Panc1 (cell line): ENCODE measurements around the gene SMIM34.

Experiments used
- POLR2AphosphoS5 ChIP-seq: IDR thresholded peaks from 2 replicates; pipeline ENCODE4 v1.6.1; 2012; ENCODE audit warnings: mild to moderate bottlenecking, low read depth, low read length, moderate library complexity
- SIN3A ChIP-seq: IDR thresholded peaks from 2 replicates; pipeline ENCODE4 v1.6.1; 2012; ENCODE audit warnings: low read depth, mild to moderate bottlenecking, low read length, moderate library complexity, borderline replicate concordance; ENCODE audit not compliant: insufficient read depth
- TCF7L2 ChIP-seq: IDR thresholded peaks from 2 replicates; pipeline ENCODE4 v1.6.1; 2011; ENCODE audit warnings: mild to moderate bottlenecking, low read depth, low read length, inconsistent platforms
- TF ChIP-seq, protein P1 (sequence below): fragments of 450-650 bp; IDR thresholded peaks from 2 replicates; pipeline ENCODE4 v1.5.1; 2017; ENCODE audit warnings: mild to moderate bottlenecking
- TF ChIP-seq, protein P2 (sequence below), 2 experiments: IDR thresholded peaks; 2 replicates each; pipeline ENCODE4 v1.6.1; 2011 to 2012; ENCODE audit warnings: low read depth in 2 of 2, control low read depth in 1 of 2, low read length in 1 of 2, mild to moderate bottlenecking in 1 of 2, moderate library complexity in 1 of 2; ENCODE audit not compliant: insufficient read depth in 1 of 2

DNA sequence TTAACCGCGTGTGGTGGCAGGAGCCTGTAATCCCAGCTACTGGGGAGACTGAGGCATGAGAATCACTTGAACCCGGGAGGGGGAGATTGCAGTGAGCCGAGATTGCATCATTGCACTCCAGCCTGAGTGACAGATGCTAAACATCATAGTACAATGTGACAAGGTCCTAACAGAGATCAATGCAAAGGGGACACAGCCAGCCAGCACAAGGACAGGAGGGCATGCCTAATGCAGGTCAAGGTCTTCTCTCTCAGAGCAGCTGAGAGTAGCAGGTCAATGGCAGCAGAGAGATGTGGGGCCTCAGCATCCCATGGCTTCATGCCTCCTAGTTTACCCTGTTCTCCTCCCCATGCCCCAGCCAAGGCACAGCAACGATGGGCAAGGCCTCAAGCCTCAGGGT is 51.4 kb downstream of the SMIM34 start:
- TF ChIP-seq, protein P1, sequence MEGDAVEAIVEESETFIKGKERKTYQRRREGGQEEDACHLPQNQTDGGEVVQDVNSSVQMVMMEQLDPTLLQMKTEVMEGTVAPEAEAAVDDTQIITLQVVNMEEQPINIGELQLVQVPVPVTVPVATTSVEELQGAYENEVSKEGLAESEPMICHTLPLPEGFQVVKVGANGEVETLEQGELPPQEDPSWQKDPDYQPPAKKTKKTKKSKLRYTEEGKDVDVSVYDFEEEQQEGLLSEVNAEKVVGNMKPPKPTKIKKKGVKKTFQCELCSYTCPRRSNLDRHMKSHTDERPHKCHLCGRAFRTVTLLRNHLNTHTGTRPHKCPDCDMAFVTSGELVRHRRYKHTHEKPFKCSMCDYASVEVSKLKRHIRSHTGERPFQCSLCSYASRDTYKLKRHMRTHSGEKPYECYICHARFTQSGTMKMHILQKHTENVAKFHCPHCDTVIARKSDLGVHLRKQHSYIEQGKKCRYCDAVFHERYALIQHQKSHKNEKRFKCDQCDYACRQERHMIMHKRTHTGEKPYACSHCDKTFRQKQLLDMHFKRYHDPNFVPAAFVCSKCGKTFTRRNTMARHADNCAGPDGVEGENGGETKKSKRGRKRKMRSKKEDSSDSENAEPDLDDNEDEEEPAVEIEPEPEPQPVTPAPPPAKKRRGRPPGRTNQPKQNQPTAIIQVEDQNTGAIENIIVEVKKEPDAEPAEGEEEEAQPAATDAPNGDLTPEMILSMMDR: no peak
- TF ChIP-seq POLR2AphosphoS5 (no peak), SIN3A (no peak), TCF7L2 (no peak)
- TF ChIP-seq, protein P2, sequence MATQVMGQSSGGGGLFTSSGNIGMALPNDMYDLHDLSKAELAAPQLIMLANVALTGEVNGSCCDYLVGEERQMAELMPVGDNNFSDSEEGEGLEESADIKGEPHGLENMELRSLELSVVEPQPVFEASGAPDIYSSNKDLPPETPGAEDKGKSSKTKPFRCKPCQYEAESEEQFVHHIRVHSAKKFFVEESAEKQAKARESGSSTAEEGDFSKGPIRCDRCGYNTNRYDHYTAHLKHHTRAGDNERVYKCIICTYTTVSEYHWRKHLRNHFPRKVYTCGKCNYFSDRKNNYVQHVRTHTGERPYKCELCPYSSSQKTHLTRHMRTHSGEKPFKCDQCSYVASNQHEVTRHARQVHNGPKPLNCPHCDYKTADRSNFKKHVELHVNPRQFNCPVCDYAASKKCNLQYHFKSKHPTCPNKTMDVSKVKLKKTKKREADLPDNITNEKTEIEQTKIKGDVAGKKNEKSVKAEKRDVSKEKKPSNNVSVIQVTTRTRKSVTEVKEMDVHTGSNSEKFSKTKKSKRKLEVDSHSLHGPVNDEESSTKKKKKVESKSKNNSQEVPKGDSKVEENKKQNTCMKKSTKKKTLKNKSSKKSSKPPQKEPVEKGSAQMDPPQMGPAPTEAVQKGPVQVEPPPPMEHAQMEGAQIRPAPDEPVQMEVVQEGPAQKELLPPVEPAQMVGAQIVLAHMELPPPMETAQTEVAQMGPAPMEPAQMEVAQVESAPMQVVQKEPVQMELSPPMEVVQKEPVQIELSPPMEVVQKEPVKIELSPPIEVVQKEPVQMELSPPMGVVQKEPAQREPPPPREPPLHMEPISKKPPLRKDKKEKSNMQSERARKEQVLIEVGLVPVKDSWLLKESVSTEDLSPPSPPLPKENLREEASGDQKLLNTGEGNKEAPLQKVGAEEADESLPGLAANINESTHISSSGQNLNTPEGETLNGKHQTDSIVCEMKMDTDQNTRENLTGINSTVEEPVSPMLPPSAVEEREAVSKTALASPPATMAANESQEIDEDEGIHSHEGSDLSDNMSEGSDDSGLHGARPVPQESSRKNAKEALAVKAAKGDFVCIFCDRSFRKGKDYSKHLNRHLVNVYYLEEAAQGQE (IDR thresholded peaks at IDR 0.05; ENCODE audit: insufficient read depth in 1 of 2, low read depth in 2 of 2, low read length in 1 of 2): no peak
